Germinal center (tissue), 1 donor: ENCODE measurements around the gene KIFC1.
"Not testable (repeated sequence)": the region's sequence is repeated elsewhere in the genome, so short reads cannot be mapped to it uniquely, and the experiment has no call there.

ENCODE experiments used
- DNase-seq: peaks from one replicate; pipeline ENCODE4 v3.0.0; 2012; ENCODE audit warnings: mixed read lengths, low spot score

KIFC1 gene, protein sequence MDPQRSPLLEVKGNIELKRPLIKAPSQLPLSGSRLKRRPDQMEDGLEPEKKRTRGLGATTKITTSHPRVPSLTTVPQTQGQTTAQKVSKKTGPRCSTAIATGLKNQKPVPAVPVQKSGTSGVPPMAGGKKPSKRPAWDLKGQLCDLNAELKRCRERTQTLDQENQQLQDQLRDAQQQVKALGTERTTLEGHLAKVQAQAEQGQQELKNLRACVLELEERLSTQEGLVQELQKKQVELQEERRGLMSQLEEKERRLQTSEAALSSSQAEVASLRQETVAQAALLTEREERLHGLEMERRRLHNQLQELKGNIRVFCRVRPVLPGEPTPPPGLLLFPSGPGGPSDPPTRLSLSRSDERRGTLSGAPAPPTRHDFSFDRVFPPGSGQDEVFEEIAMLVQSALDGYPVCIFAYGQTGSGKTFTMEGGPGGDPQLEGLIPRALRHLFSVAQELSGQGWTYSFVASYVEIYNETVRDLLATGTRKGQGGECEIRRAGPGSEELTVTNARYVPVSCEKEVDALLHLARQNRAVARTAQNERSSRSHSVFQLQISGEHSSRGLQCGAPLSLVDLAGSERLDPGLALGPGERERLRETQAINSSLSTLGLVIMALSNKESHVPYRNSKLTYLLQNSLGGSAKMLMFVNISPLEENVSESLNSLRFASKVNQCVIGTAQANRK

DNA sequence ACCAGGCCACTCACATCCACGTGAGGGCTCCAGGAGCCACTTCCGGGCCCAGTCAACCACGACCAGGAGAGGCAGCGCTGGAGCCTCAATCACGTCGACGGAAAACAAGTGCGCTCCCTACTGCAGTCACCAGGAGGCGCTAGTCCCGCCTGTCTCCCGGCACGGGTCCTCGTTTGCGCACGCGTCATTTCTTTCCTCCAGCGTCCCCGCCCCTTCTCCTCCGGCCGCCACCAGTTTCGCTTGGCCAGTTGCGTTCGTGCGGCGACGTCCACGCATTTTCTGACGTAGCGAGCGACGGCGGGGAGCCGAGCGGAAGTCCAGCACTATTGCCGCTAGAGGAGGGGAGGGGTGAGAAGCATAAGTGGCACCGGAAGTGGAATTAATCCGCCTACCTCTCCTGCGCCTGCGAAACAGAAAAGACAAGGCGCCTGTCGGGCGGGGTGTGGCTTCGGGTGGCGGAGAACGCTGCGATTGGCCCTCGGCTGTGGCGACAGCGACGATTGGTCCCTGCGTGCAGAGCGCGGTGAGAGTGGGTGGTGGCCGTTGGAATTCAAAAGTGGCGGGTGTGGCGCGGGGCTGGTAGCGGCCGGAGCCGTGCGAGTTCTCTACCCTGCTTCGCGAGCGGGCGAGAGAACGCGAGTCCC, at the start of gene KIFC1:
Gene KIFC1, plus strand, starts transcription at position 546 of the 644 bp plus-strand sequence. CDS start 163 bp downstream, outside the sequence.
- peak; percentile 98 for DNase-seq

DNA sequence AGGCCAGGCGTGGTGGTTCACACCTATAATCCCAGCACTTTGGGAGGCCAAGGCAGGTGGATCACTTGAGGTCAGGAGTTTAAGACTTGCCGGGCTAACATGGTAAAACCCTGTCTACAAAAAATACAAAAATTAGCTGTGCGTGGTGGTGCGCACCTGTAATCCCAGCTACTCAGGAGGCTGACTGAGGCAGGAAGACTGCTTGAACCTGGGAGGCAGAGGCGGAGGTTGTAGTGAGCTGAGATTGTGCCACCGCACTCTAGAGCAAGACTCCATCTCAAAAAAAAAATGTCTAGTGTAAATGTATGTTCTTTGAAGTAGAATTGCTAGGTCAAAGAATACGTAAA, 48.0 kb upstream of the KIFC1 start:
- not testable (repeated sequence) for DNase-seq

DNA sequence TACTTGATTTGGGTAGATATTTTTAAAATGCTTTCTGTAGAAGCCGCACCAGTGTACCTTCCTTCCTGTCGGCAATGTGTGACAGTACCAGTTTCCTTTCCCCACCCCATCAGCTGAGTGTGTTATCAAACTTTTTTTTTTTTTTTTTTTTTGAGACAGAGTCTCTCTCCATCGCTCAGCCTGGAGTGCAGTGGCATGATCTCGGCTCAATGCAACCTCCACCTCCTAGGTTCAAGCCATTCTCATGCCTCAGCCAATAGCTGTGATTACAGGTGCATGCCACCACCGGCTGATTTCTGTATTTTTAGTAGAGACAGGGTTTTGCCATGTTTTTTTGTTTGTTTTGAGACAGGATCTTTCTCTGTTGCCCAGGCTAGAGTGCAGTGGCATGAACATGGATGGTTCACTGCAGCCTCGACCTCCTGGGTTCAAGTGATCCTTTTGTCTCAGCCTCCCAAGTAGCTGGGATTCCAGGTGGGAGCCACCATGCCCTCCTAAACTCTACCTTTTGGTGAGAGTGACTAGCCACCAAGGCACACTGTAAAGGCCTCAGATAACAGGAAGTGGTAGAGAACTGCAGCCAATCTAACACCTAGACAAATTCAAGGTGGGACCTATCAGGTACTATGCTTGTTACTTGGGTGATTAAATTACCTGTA, 47.5 kb upstream of the KIFC1 start:
- peak; percentile 74 for DNase-seq

DNA sequence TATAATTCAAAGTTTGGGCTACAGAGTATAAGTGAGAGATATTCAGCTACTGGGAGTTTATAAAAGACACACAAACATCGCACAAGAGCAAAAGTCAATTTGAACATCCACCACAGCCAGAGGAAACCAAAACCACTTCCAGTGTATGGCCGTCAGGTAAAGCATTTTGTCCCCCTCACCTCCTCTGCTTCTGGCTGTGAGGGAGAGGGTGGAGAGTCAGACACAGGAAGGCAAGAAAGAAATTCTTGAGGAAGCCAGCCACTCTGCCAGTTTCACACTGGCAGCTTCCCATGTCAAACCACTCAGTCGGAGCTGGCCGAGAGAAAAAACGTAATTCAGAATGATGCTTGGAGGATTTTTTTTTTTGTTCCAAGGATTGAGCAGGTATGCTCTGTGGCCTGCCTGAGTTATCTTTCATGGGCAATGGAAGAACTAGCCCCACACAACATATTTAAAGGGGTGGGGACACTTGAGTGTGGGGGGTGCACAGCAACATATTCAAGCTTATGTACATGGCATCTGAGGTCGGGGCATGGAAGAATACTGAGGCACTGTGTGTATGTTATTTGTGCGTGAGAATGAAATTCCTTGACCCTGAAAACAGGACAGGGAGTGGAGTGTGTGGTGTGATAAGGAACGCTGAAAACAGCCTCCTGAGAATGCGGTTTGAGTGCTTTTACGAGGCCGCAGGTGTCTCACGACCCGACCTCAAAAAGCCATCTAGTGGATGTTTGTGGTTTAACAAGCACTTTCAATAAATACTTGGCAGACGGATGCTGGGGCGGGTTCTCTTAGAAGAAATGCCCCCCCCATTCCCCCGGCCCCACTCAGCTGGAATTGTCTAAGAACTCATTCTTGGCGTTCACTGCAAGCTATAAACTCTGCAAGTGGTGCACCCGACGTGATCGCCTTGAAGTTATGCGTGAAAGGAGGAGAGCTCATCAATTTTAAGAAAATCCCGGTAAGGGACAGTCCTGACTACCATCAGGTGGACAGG, 46.6 kb upstream of the KIFC1 start:
- peak; percentile 78 for DNase-seq

DNA sequence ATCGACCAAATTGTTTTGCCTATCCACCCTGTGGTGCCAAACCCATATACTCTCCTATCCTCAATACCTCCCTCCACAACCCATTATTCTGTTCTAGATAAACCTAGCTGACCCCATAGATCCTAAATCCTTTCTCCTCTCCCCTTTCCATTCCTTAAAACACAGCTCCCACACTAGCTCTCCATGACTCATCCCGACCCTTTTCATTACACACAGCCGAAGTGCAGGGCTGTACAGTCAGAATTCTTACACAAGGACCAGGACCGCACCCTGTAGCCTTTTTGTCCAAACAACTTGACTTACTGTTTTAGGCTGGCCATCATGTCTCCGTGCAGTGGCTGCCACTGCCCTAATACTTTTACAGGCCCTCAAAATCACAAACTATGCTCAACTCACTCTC, 44.7 kb upstream of the KIFC1 start:
- not testable (repeated sequence) for DNase-seq

DNA sequence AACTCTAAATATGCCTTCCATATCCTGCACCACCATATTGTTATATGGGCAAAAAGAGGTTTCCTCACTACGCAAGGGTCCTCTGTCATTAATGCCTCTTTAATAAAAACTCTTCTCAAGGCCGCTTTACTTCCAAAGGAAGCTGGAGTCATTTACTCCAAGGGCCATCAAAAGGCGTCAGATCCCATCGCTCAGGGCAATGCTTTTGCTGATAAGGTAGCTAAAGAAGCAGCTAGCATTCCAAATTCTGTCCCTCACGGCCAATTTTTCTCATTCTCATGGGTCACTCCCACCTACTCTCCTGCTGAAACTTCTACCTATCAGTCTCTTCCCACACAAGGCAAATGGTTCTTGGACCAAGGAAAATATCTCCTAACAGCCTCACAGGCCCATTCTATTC, 43.8 kb upstream of the KIFC1 start:
- DNase-seq, result no peak

DNA sequence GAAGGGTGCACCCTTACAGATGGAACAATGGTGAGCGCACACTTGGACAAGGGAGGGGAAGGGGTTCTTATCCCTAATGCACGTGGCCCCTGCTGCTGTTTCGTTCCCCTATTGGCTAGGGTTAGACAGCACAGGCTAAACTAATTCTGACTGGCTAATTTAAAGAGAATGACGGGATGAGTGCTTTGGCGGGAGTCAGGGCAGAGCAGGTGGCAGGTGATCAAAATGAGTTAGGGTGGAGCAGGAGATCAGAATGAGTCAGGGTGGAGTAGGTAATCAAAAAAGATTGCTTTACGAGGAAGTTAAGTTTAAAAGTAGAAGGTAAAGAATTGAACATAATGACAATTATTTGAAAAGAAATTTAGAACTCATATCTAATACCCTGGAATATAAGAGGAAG, 35.8 kb upstream of the KIFC1 start:
- not testable (repeated sequence) for DNase-seq

DNA sequence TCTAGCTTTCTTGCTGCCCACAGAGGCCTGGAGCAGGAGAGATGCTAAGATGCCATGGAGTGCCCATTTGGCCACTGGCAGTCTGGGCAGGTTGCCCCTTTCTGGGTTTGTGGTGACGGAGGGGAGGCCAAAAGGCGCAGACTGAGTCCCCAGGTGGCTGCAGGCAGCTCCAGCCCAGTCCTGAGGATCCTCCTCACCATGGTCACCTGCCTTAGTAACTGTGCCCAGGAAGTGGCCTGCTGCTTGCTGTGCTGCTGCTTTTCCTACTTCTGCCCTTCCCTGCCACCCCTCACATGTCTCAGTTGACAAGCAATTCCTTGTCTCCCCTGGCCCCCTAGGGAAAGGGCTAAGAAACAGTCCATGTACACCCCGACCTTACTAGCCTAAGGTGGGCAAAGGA, 35.3 kb upstream of the KIFC1 start:
- no peak for DNase-seq

DNA sequence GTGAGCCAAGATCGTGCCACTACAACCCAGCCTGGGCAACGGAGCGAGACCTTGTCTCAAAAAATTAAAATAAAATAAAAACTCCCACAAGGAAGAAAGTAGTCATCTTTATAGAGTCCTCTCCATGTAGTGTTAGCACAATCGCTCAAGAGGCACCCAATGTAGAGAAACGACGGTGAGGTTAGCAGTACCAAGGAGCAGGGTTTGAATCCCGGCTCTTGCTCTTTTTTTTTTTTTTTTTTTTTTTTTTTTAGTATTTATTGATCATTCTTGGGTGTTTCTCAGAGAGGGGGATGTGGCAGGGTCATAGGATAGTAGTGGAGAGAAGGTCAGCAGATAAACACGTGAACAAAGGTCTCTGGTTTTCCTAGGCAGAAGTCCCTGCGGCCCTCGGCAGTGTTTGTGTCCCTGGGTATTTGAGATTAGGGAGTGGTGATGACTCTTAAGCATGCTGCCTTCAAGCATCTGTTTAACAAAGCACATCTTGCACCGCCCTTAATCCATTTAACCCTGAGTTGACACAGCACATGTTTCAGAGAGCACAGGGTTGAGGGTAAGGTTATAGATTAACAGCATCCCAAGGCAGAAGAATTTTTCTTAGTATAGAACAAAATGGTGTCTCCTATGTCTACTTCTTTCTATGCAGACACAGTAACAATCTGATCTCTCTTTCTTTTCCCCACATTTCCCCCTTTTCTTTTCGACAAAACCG, 34.3 kb upstream of the KIFC1 start:
- not testable (repeated sequence) for DNase-seq

DNA sequence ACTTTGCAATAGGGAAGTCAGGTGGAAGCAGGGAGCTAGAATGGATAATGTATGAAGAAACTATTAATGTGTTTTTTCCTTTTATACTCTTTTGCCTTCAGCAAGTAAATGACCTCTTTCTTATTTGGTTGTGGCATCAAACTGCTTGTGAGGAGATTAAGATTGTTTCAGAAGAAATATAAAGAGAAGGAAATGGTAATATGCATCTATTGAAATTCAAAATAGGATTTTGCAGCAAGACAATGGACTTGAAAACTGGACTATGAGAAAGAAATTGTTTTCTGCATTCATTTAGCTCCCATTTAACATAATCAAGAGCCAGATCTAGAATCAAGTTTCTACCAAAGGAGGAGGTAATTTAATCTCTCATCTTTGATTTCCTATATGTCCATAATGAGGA, 32.3 kb upstream of the KIFC1 start:
- no peak for DNase-seq

DNA sequence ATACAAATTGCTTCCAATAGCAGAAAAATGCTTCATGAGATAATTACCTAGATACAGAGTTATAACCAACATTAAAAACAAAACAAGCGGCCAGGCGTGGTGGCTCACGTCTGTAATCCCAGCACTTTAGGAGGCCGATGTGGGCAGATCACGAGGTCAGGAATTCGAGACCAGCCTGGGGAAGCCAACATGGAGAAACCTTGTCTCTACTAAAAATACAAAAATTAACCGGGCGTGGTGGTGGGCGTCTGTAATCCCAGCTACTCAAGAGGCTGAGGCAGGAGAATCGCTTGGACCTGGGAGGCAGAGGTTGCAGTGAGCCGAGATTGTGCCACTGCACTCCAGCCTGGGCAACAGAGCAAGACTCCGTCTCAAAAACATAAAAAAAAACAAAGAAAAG, 28.1 kb upstream of the KIFC1 start:
- not testable (repeated sequence) for DNase-seq

DNA sequence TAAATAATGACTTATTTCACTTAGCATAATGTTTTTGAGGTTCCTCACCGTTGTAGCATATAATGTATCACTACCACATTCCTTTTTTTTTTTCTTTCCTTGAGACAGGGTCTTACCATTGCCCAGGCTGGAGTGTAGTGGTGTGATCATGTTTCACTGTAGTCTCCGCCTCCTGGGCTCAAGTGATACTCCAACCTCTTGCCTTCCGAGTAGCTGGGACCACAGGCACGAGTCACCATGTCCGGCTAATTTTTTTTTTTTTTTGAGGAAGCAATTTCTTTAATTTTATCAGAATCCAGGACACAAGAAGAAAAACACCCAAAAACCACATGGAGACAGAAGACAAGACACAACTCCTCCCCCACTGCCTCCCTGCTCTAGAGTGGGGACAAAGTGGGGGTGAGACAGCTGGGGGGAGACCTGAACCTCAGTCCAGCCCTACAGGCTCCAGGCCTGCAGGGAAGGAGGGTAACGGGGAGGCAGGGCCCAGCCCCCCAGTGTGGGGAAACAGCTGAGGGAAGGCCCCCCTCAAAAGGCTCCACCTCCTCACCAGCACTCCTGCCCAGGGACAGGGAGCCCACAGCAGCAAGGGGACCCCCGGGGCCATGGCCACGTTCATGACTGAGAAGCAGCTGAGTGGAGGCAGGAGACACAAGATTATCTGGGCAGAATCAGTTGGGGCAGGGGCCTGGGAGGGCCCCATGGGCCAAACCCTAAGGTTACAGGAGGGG, 27.0 kb upstream of the KIFC1 start:
- DNase-seq, result not testable (repeated sequence)

DNA sequence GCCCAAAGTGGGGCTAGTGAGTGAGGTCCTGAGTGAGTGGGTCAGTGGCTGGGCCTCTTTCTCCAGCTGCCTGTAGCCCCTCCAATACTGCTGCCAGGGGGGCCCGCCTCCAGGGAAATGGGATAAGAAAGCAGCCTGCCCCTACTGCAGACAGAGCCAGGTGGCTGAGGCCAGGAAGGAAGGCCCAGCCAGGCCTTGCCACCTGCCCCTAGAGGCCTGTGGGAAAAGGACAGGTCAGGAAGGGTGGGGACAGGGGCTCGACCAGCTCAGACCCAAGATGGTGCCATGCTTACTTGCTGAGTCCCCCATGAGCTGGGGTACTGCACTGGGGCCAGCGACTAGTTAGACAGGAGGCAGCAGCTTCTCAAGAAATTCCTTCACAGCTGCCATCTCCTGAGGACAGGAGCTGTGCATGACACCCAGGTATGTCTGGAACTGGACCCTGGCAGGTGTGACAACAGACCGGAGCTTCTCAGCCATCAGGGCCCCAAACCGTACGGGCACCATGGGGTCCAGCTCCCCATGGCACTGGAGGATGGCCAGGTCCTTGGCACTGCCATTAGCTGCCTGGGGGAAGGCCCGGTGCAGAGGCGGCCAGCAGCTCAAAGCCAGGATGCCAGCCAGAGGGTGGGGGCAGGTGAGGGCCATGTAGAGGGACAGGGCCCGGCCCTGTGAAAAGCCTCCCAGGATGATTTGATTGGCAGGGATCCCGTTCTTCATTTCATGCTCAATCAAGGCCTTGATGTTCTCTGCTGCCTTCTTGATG, 26.2 kb upstream of the KIFC1 start:
- DNase-seq, result not testable (repeated sequence)

DNA sequence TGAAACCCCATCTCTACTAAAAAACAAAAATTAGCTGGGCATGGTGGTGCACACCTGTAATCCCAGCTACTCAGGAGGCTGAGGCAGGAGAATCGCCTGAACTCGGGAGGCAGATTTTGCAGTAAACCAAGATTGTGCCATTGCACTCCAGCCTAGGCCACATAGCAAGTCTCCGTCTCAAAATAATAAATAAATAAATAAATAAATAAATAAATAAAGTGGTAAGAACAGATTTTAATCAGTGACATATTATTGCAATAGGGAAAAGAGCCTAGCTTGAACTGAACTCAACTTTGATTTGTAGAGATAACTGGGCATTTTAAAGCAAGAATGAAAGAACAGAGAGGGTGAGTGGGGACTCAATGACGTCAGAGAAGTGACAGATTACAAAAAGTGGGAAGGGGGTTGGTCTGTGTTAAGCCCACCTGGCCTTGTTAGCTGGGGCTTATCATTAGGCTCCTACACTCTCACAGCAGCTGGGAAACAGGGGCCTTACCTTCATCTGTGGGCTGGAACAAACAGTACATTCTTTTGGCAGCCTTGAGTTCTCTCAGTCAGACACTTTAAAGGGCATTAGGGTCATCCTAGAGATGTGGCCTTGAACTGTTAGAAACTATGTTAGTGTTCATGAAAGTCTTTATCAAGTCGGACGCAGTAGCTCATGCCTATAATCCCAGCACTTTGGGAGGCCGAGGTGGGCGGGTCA, 24.5 kb upstream of the KIFC1 start:
- no peak for DNase-seq

DNA sequence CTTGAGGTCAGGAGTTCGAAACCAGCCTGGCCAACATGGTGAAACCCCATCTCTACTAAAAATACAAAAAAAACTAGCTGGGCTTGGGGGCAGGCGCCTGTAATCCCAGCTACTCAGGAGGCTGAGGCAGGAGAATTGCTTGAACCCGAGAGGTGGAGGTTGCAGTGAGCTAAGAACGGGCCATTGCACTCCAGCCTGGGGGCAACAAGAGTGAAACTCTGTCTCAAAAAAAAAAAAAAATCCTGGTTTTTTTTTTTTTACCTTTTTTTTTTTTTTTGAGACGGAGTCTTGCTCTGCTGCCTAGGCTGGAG, 24.0 kb upstream of the KIFC1 start:
- not testable (repeated sequence) for DNase-seq

DNA sequence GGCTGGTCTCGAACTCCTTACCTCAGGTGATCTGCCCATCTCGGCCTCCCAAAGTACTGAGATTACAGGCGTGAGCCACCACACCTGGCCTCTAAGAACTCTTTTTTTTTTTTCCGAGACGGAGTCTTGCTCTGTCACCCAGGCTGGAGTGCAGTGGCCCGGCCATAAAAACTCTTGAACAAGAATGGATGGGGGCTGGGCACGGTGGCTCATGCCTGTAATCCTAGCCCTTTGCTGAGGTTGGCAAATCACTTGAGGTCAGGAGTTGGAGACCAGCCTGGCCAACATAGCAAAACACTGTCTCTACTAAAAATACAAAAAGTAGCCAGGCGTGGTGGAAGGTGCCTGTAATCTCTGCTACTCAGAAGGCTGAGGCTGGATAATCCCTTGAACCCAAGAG, 19.7 kb upstream of the KIFC1 start:
- DNase-seq, result not testable (repeated sequence)

DNA sequence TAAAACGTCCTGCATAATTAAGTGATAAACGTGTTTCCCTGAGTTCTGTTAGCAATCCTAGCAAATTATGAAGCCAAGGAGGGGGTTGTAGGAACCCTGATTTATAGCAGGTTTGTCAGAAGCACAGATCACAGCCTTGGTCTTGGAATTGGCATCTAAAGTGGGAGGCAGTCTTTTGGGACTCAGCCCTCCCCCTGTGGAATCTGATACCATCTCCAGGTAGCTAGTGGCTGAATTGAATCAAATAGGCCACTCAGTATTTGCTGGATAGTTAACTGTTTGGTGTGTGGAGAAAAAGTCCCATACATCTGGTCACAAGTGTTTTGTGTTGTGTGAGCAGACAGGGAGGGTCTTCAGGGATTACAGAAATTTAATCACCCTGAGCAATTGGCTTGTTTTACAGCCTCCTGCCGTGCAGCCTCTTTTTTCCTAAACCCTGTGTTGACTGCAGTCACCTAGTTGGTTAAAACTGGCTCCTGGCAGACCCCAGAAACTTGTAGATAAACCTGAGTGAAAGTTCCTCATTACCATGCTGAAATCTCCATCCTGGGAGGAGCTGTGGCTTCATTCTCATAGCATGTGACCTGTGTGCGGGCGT, 19.0 kb upstream of the KIFC1 start:
- DNase-seq, result no peak
